BE2C (cell line): Measurements from ENCODE around the gene ARHGAP8.

Experiments
- DNase-seq: peaks from one replicate; pipeline ENCODE4 v3.0.0-alpha.2; 2020
- H3K27me3 ChIP-seq: fragments of 250-450 bp; sonication (Bioruptor Pico); 2 replicates; pipeline ENCODE4 v1.5.1; 2020; ENCODE audit warnings: mild to moderate bottlenecking
- H3K36me3 ChIP-seq: fragments of 250-450 bp; sonication (Bioruptor Pico); 2 replicates; pipeline ENCODE4 v1.5.1; 2020; ENCODE audit warnings: mild to moderate bottlenecking
- H3K4me1 ChIP-seq: fragments of 250-450 bp; sonication (Bioruptor Pico); 2 replicates; pipeline ENCODE4 v1.5.1; 2020
- H3K4me3 ChIP-seq: 2 replicates; pipeline ENCODE4 v1.5.1; 2011; ENCODE audit warnings: low read depth, low read length
- H3K9me3 ChIP-seq: fragments of 250-450 bp; sonication (Bioruptor Pico); 2 replicates; pipeline ENCODE4 v1.5.1; 2020
- CTCF ChIP-seq: IDR thresholded peaks from 2 replicates; pipeline ENCODE4 v1.5.1; 2012; ENCODE audit warnings: mild to moderate bottlenecking, low read depth, low read length

ARHGAP8 gene

DNA sequence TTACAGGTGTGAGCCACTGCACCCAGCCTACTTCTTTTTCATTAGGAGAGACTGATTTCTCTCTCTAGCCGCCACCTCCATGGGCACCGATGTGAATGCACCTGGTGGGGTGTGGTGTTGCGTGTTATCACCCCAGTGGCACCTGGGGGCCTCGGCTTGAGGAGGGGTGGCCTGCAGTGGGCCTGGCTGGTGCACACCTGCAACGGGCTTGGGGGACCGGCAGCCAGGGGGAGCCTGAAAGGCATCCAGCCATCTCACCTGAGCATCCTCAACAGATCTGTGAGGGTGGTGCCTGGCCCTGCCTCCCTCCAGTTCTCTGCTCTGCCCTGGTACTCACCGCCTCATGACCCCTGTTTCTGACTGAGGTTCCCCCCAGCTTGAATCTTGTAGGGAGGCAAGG, 108.9 kb downstream of the ARHGAP8 start:
- Histone ChIP-seq H3K27me3 (no peaks in the 10 kb centered on the region), H3K9me3 (no peaks in the 10 kb centered on the region), H3K4me1 (peaks cover 4% of the 10 kb centered on the region; the same call in 1 of the 2 replicates), H3K36me3 (no peaks in the 10 kb centered on the region), H3K4me3 (no peak overlapping the region)
- no peak for DNase-seq
- no peak for TF ChIP-seq CTCF

- no peak for TF ChIP-seq CTCF
- peaks cover 4% of the 10 kb centered on the region; the same call in 1 of the 2 replicates for H3K4me1 ChIP-seq
- H3K36me3 ChIP-seq = no peaks in the 10 kb centered on the region
- H3K27me3 ChIP-seq = no peaks in the 10 kb centered on the region
- H3K9me3 ChIP-seq = no peaks in the 10 kb centered on the region
- no peak for DNase-seq
- H3K4me3 ChIP-seq = no peak overlapping the region
Observed at GRCh38 chr22:44862281-44862680, 109.9 kb downstream of the ARHGAP8 start.

- no peaks in the 10 kb centered on the region for H3K27me3 ChIP-seq
- no peak overlapping the region for H3K4me3 ChIP-seq
Observed at GRCh38 chr22:44862981-44863860, 110.8 kb downstream of the ARHGAP8 start.

DNA sequence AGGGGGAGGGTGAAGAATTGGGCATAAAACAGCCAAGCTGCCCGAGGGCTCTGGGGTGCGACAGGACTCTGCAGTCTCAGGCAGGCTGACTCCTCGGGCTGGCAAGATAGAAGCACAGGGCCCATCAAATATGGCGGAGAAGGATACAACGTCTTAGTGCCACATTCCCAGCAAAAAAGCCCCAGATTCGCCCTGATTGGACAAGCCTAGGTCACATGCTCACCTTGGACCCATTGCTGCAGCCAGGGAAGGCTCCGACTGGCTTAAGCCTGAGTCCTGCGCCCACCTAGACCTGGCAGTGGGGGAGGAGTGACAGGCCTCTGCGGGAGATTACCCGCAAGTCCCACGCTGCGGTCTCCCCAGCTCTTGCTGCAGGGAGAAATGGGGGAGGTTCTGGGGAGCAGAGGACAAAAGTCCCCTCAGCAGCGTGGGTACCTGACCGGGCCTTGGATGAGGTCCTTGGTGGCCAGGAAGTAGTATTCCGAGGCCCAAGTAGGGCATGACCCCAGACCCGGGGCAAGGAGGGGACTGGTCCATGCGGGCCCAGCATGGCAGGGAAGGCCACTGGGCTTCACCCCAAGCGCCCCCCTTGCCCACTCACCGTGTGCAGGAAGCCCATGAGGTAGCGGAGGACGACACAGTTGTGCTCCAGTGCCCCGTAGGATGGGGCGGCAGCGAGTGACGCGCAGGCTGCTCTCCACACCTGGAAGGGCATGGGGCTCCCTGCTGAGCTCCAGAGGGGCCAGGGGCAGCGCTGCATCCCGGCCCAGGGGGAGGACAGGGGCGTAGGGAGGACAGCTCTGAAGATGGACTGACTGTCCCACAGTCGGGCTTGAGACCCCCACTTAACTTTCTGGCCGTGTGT, 113.0 kb downstream of the ARHGAP8 start:
- no peak for DNase-seq
- no peak for TF ChIP-seq CTCF
- Histone ChIP-seq H3K36me3 (no peaks in the 10 kb centered on the region; the same call in 1 of the 2 replicates), H3K9me3 (no peaks in the 10 kb centered on the region), H3K27me3 (no peaks in the 10 kb centered on the region), H3K4me3 (no peak overlapping the region), H3K4me1 (peaks cover 3% of the 10 kb centered on the region; the same call in 1 of the 2 replicates)

More at GRCh38 chr22:44862981-44863860, 110.8 kb downstream of the ARHGAP8 start:
- peaks cover 4% of the 10 kb centered on the region; the same call in 1 of the 2 replicates for H3K4me1 ChIP-seq
- no peak for TF ChIP-seq CTCF
- peak; percentile 35 for DNase-seq
- H3K36me3 ChIP-seq = no peaks in the 10 kb centered on the region; the same call in 1 of the 2 replicates
- H3K9me3 ChIP-seq = no peaks in the 10 kb centered on the region

GRCh38 chr22:44869196-44869595, 116.8 kb downstream of the ARHGAP8 start:
- Histone ChIP-seq H3K4me1 (peaks cover 3% of the 10 kb centered on the region; the same call in 1 of the 2 replicates), H3K36me3 (peaks cover 7% of the 10 kb centered on the region; the same call in 1 of the 2 replicates), H3K27me3 (no peaks in the 10 kb centered on the region), H3K4me3 (no peak overlapping the region), H3K9me3 (peaks cover 3% of the 10 kb centered on the region; the same call in 1 of the 2 replicates)
- DNase-seq = no peak
- TF ChIP-seq CTCF = no peak
